ENCODE data around the gene RPL36AL. TPM values are rescaled to one million over a fixed set of nuclear protein-coding genes. Genes with fewer than 3 reads are reported as not detected.
A peak's percentile ranks its signal among the peaks of the same experiment; 100 is the strongest.

Gene RPL36AL
- total and polyA plus RNA-seq, 4 donors: 117 to 729 (median 251) TPM

- ATAC-seq (ENCODE audit: insufficient read depth, low FRiP score) (no peak), DNase-seq (no peak)
- H3K4me1 ChIP-seq (ENCODE audit: control insufficient read depth in 5 of 5, insufficient read depth in 5 of 5, low read length in 5 of 5): no peaks in the 10 kb centered on the region
- H3K4me3 ChIP-seq: no peak overlapping the region
- WGBS, 2 donors: 97 to 99% methylated on average over 3 of the region's 3 CpGs
- H3K27me3 ChIP-seq (ENCODE audit: control insufficient read depth in 3 of 3, insufficient read depth in 3 of 3, low read length in 2 of 3): no peaks in the 10 kb centered on the region
- no peak overlapping the region for H3K9ac ChIP-seq (ENCODE audit: insufficient read depth in 1 of 2, low read length in 2 of 2)
- TF ChIP-seq CTCF (IDR thresholded peaks at IDR 0.05; ENCODE audit: control extremely low read depth, extremely low read depth): no peak
- no peaks in the 10 kb centered on the region for H3K9me3 ChIP-seq (ENCODE audit: control insufficient read depth in 4 of 4, insufficient read depth in 3 of 4, low read length in 3 of 4)
- peaks cover 0 to 16% (median 1%) of the 10 kb centered on the region in 4 donors for H3K36me3 ChIP-seq (ENCODE audit: control insufficient read depth in 4 of 4, insufficient read depth in 4 of 4, low read length in 4 of 4)
- H3K27ac ChIP-seq (ENCODE audit: low read depth in 1 of 2, low read length in 1 of 2): no peak overlapping the region
Observed at GRCh38 chr14:49654511-49654910, 34.1 kb upstream of the RPL36AL start.

- Histone ChIP-seq H3K4me1 (ENCODE audit: control insufficient read depth in 5 of 5, insufficient read depth in 5 of 5, low read length in 5 of 5) (no peaks in the 10 kb centered on the region), H3K9me3 (ENCODE audit: control insufficient read depth in 4 of 4, insufficient read depth in 3 of 4, low read length in 3 of 4) (no peaks in the 10 kb centered on the region), H3K4me3 (no peak overlapping the region), H3K27ac (ENCODE audit: low read depth in 1 of 2, low read length in 1 of 2) (no peak overlapping the region), H3K9ac (ENCODE audit: insufficient read depth in 1 of 2, low read length in 2 of 2) (no peak overlapping the region), H3K27me3 (ENCODE audit: control insufficient read depth in 3 of 3, insufficient read depth in 3 of 3, low read length in 2 of 3) (no peaks in the 10 kb centered on the region), H3K36me3 (ENCODE audit: control insufficient read depth in 4 of 4, insufficient read depth in 4 of 4, low read length in 4 of 4) (peaks cover 0 to 15% (median 1%) of the 10 kb centered on the region in 4 donors)
- ATAC-seq (ENCODE audit: insufficient read depth, low FRiP score) (no peak), DNase-seq (no peak)
- no peak for TF ChIP-seq CTCF (IDR thresholded peaks at IDR 0.05; ENCODE audit: control extremely low read depth, extremely low read depth)
- 97 to 98% methylated on average over 6 of the region's 6 CpGs for WGBS, 2 donors
Observed at GRCh38 chr14:49653508-49653907, 33.1 kb upstream of the RPL36AL start.

GRCh38 chr14:49642163-49642562 is 21.7 kb upstream of the RPL36AL start:
- peaks cover 0 to 9% (median 5%) of the 10 kb centered on the region in 4 donors for H3K36me3 ChIP-seq (ENCODE audit: control insufficient read depth in 4 of 4, insufficient read depth in 4 of 4, low read length in 4 of 4)
- peaks cover 0 to 5% (median 0%) of the 10 kb centered on the region in 5 donors for H3K4me1 ChIP-seq (ENCODE audit: control insufficient read depth in 5 of 5, insufficient read depth in 5 of 5, low read length in 5 of 5)
- DNase-seq: no peak
- peak overlapping the region in 1 of 2 donors; percentile 70 for H3K27ac ChIP-seq (ENCODE audit: low read depth in 1 of 2, low read length in 1 of 2)
- no peak for TF ChIP-seq CTCF (IDR thresholded peaks at IDR 0.05; ENCODE audit: control extremely low read depth, extremely low read depth)
- H3K9me3 ChIP-seq (ENCODE audit: control insufficient read depth in 4 of 4, insufficient read depth in 3 of 4, low read length in 3 of 4): no peaks in the 10 kb centered on the region
- no peaks in the 10 kb centered on the region for H3K27me3 ChIP-seq (ENCODE audit: control insufficient read depth in 3 of 3, insufficient read depth in 3 of 3, low read length in 2 of 3)
- ATAC-seq (ENCODE audit: insufficient read depth, low FRiP score): no peak
- H3K4me3 ChIP-seq: no peak overlapping the region
- no peak overlapping the region for H3K9ac ChIP-seq (ENCODE audit: insufficient read depth in 1 of 2, low read length in 2 of 2)

GRCh38 chr14:49641697-49642129 is 21.3 kb upstream of the RPL36AL start:
- H3K36me3 ChIP-seq (ENCODE audit: control insufficient read depth in 4 of 4, insufficient read depth in 4 of 4, low read length in 4 of 4): peaks cover 0 to 9% (median 5%) of the 10 kb centered on the region in 4 donors
- TF ChIP-seq CTCF (IDR thresholded peaks at IDR 0.05; ENCODE audit: control extremely low read depth, extremely low read depth): no peak
- H3K4me1 ChIP-seq (ENCODE audit: control insufficient read depth in 5 of 5, insufficient read depth in 5 of 5, low read length in 5 of 5): peaks cover 0 to 8% (median 0%) of the 10 kb centered on the region in 5 donors
- ATAC-seq (ENCODE audit: insufficient read depth, low FRiP score) (peak; percentile 8), DNase-seq (no peak)
- 70 to 73% methylated on average over 8 of the region's 8 CpGs for WGBS, 2 donors
- no peaks in the 10 kb centered on the region for H3K27me3 ChIP-seq (ENCODE audit: control insufficient read depth in 3 of 3, insufficient read depth in 3 of 3, low read length in 2 of 3)
- no peaks in the 10 kb centered on the region for H3K9me3 ChIP-seq (ENCODE audit: control insufficient read depth in 4 of 4, insufficient read depth in 3 of 4, low read length in 3 of 4)
- no peak overlapping the region for H3K4me3 ChIP-seq
- no peak overlapping the region for H3K9ac ChIP-seq (ENCODE audit: insufficient read depth in 1 of 2, low read length in 2 of 2)
- H3K27ac ChIP-seq (ENCODE audit: low read depth in 1 of 2, low read length in 1 of 2): peak overlapping the region in 1 of 2 donors; percentile 70

Data from lung (tissue), 12 donors.